Gastrocnemius medialis (tissue), 4 donors: ENCODE measurements around the gene HS3ST4. TPM values are rescaled to one million over a fixed set of nuclear protein-coding genes. Genes with fewer than 3 reads are reported as not detected.

Experiments
- ATAC-seq, 2 donors: fragments of 150-250 bp; one replicate each; pipeline ENCODE4 v1.9.1; 2016
- DNase-seq, 2 donors: peaks; one replicate each; pipeline ENCODE4 v3.0.0-alpha.2; 2019
- H3K27ac ChIP-seq, 4 donors: fragments of 200-600 bp; sonication (generic); 1 replicate in 1 of 4; 2 replicates in 3 of 4; pipeline ENCODE4 v1.5.1; 2016 to 2018; ENCODE audit warnings: mild to moderate bottlenecking in 2 of 4, moderate library complexity in 1 of 4
- H3K27me3 ChIP-seq, 3 donors: fragments of 200-600 bp; sonication (generic) in 2 of 3; 1 replicate in 1 of 3; 2 replicates in 2 of 3; pipeline versions ENCODE4 v1.5.1 to v1.6.0; 2016 to 2019; ENCODE audit warnings: mild to moderate bottlenecking in 1 of 3, moderate library complexity in 1 of 3
- H3K36me3 ChIP-seq, 2 donors: fragments of 200-600 bp; sonication (generic) in 1 of 2; one replicate each; pipeline ENCODE4 v1.5.1; 2017 to 2018
- H3K4me1 ChIP-seq, 2 donors: fragments of 200-600 bp; sonication (generic) in 1 of 2; one replicate each; pipeline ENCODE4 v1.5.1; 2016 to 2017; ENCODE audit warnings: mild to moderate bottlenecking in 2 of 2
- H3K4me3 ChIP-seq, 4 donors: fragments of 200-600 bp; sonication (generic) in 3 of 4; 1 replicate in 1 of 4; 2 replicates in 3 of 4; pipeline ENCODE4 v1.5.1; 2016 to 2019; ENCODE audit warnings: mild to moderate bottlenecking in 2 of 4
- H3K9me3 ChIP-seq, 3 donors: fragments of 200-600 bp; sonication (generic) in 2 of 3; 1 replicate in 1 of 3; 2 replicates in 2 of 3; pipeline ENCODE4 v1.5.1; 2016 to 2019
- CTCF ChIP-seq, 5 experiments: fragments of 450-650 bp in 3 of 5; fragments of 200-600 bp in 2 of 5; sonication (generic) in 2 of 5; IDR thresholded peaks in 4 of 5; conservative IDR thresholded peaks in 1 of 5; 1 replicate in 4 of 5; 2 replicates in 1 of 5; pipeline ENCODE4 v1.5.1; 2016 to 2019; ENCODE audit warnings: antibody characterized with exemption in 5 of 5, mild to moderate bottlenecking in 3 of 5, moderate library complexity in 3 of 5
- POLR2A ChIP-seq, 2 donors: fragments of 450-650 bp; IDR thresholded peaks; one replicate each; pipeline ENCODE4 v1.6.1; 2017; ENCODE audit warnings: antibody characterized with exemption in 2 of 2, mild to moderate bottlenecking in 2 of 2, moderate library complexity in 2 of 2
- in situ Hi-C, 4 donors: fragments of 200-750 bp; cut with MboI; loops; one replicate each; pipeline versions ENCODE4 v1.15.0 to v1.8.0; 2017; ENCODE audit warnings: low sequenced_read_pairs in 4 of 4
- intact Hi-C: fragments of 100-400 bp; cut with DNase I; formaldehyde crosslinking; loops from one replicate; pipeline ENCODE4 v1.15.1; 2023; ENCODE audit warnings: low total_unique reads
- total RNA-seq, 4 donors: library from RNA; depleted of rRNA; stranded (reverse); fragments of >200 nt; gene quantifications; one replicate each; pipeline versions ENCODE4 v1.1.0 to v1.2.3, GENCODE V29; 2016

Gene HS3ST4
- total RNA-seq, 4 donors from 2014 or later, result not detected

- Histone ChIP-seq H3K9me3 (no peaks in the 10 kb centered on the region), H3K4me1 (no peaks in the 10 kb centered on the region), H3K4me3 (no peak overlapping the region), H3K27me3 (no peaks in the 10 kb centered on the region), H3K27ac (no peak overlapping the region), H3K36me3 (no peaks in the 10 kb centered on the region)
- no peak for ATAC-seq
- no peak for TF ChIP-seq POLR2A (IDR thresholded peaks at IDR 0.05)
- TF ChIP-seq CTCF (IDR thresholded peaks at IDR 0.05 in 4 of 5, conservative IDR thresholded peaks at IDR 0.05 in 1 of 5), result no peak
- DNase-seq, result no peak
- in situ Hi-C loops (no loop called here), intact Hi-C loops (no loop called here)
These were observed 222.7 kb downstream of the HS3ST4 start for GRCh38 chr16:25914357-25914962.

DNA sequence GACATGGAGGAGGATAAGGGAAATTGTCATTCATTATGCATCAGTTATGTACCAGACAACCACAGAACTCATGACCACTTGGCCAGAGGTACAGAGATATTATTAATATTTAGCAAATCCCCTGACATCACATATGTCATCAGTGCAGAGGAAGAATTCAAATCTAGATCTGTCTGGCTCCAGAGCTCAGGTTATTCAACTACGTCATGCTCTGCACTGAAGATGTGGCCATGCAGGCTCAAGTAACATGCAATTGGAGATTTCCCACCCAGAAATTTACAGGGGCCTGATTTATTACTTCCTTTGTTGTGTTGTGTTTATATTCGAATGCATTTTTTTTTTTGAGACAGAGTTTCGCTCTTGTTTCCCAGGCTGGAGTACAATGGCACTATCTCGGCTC is 224.3 kb downstream of the HS3ST4 start:
- H3K4me3 ChIP-seq, result no peak overlapping the region
- intact Hi-C loops, result no loop called here
- in situ Hi-C loops, result no loop called here
- H3K27ac ChIP-seq, result no peak overlapping the region
- no peak for TF ChIP-seq CTCF (IDR thresholded peaks at IDR 0.05 in 4 of 5, conservative IDR thresholded peaks at IDR 0.05 in 1 of 5)
- no peak for TF ChIP-seq POLR2A (IDR thresholded peaks at IDR 0.05)
- no peaks in the 10 kb centered on the region for H3K36me3 ChIP-seq
- no peaks in the 10 kb centered on the region for H3K9me3 ChIP-seq
- no peaks in the 10 kb centered on the region for H3K4me1 ChIP-seq
- ATAC-seq (no peak), DNase-seq (no peak)
- H3K27me3 ChIP-seq, result no peaks in the 10 kb centered on the region

- in situ Hi-C loops, result no loop called here
- intact Hi-C loops, result no loop called here
- TF ChIP-seq POLR2A (IDR thresholded peaks at IDR 0.05) (no peak), CTCF (IDR thresholded peaks at IDR 0.05 in 4 of 5, conservative IDR thresholded peaks at IDR 0.05 in 1 of 5) (no peak)
- Histone ChIP-seq H3K27me3 (no peaks in the 10 kb centered on the region), H3K4me1 (no peaks in the 10 kb centered on the region), H3K27ac (no peak overlapping the region), H3K36me3 (no peaks in the 10 kb centered on the region), H3K4me3 (no peak overlapping the region), H3K9me3 (no peaks in the 10 kb centered on the region)
- ATAC-seq (no peak), DNase-seq (no peak)
These were observed 230.7 kb downstream of the HS3ST4 start for GRCh38 chr16:25922438-25922837.

DNA sequence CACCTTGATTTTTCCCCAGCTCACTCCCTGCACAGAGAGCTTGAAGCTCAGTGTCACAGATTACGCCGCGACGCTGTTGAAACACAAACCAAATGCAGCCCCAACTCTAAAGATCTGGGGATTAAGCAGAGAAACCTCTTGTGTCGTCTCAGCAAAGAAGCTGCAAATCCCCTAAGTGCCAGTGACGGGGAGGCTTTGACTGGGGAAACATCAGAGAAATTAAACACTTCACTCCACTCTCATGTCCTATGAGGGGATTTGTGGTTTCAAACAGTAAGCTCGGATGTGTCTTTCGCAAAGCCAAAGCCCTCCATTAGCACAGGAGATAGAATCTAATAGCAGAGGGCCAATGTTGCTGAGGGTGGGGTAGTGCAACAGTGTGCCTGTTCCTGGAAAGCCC is 233.7 kb downstream of the HS3ST4 start:
- Histone ChIP-seq H3K9me3 (no peaks in the 10 kb centered on the region), H3K36me3 (no peaks in the 10 kb centered on the region), H3K4me3 (no peak overlapping the region), H3K4me1 (no peaks in the 10 kb centered on the region), H3K27ac (no peak overlapping the region), H3K27me3 (no peaks in the 10 kb centered on the region)
- TF ChIP-seq CTCF (IDR thresholded peaks at IDR 0.05 in 4 of 5, conservative IDR thresholded peaks at IDR 0.05 in 1 of 5) (no peak), POLR2A (IDR thresholded peaks at IDR 0.05) (no peak)
- ATAC-seq (no peak), DNase-seq (no peak)
- intact Hi-C loops (no loop called here), in situ Hi-C loops (no loop called here)

DNA sequence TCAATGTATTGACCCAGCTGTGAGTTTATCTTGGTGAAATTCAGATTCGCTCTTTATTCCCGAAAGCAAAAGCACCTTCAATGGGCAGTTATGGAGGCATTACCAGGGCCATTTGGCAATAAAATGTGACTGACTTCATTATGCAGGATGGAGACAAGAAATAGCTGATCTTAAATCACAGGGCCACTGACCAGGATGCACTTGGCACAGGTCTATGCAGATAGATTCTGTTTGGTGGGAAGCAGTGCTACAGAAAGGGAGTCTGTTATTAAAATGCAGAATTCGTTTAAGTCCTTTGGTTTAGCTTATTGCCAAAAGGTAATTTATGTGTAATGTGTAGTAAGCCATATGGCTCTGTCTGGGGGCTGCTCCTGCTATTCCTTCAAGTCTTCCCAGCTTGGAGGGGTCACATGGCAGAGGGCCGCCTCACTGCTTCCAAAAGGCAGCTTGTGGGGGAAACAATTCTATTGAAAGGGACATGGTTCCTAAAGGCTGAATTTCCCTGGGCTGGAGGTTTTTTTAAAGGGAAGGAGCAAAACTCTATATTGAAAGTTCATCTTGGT is 239.8 kb downstream of the HS3ST4 start:
- H3K4me3 ChIP-seq, result no peak overlapping the region
- H3K27ac ChIP-seq, result no peak overlapping the region
- no peaks in the 10 kb centered on the region for H3K27me3 ChIP-seq
- ATAC-seq (no peak), DNase-seq (no peak)
- no peaks in the 10 kb centered on the region for H3K4me1 ChIP-seq
- intact Hi-C loops, result loop anchor here (2.0 kb wide), 1 partner anchor 45 kb away; no protein-coding TSS in a partner anchor
- no peaks in the 10 kb centered on the region for H3K9me3 ChIP-seq
- H3K36me3 ChIP-seq, result no peaks in the 10 kb centered on the region
- in situ Hi-C loops, result no loop called here
- TF ChIP-seq CTCF (IDR thresholded peaks at IDR 0.05 in 4 of 5, conservative IDR thresholded peaks at IDR 0.05 in 1 of 5), result no peak
- no peak for TF ChIP-seq POLR2A (IDR thresholded peaks at IDR 0.05)
